NCI-H1105 treated with DMSO at 0.1 percent for 48 hours (cell line): ENCODE measurements around the gene GOLGA6L24.
"Not testable (repeated sequence)": the region's sequence is repeated elsewhere in the genome, so short reads cannot be mapped to it uniquely, and the experiment has no call there.

Experiments used
- DNase-seq: peaks from one replicate; lab custom pipeline; 2025; lab: John Stamatoyannopoulos, UW

Gene GOLGA6L24

GRCh38 chr15:28357984-28358383 lies at the start of gene GOLGA6L24:
Gene GOLGA6L24, minus strand, starts transcription at chr15:28358084. Its CDS starts 61 bp downstream, at chr15:28358023.
- not testable (repeated sequence) for DNase-seq

GRCh38 chr15:28402774-28403435 lies 45.0 kb upstream of the GOLGA6L24 start:
- not testable (repeated sequence) for DNase-seq

GRCh38 chr15:28396022-28396421 lies 38.1 kb upstream of the GOLGA6L24 start:
- DNase-seq = not testable (repeated sequence)

- not testable (repeated sequence) for DNase-seq
Measured at GRCh38 chr15:28380053-28380452, 22.2 kb upstream of the GOLGA6L24 start.

- not testable (repeated sequence) for DNase-seq
Measured at GRCh38 chr15:28378364-28378763, 20.5 kb upstream of the GOLGA6L24 start, which contains the start of gene GOLGA8F. Gene GOLGA8F, plus strand, starts transcription at chr15:28378664. Its CDS starts 98 bp downstream, at chr15:28378762.

- not testable (repeated sequence) for DNase-seq
Measured at GRCh38 chr15:28365502-28365901, 7.6 kb upstream of the GOLGA6L24 start.

- DNase-seq = not testable (repeated sequence)
Measured at GRCh38 chr15:28322129-28322588, 35.7 kb downstream of the GOLGA6L24 start, which contains the start of gene HERC2. Gene HERC2, minus strand, starts transcription at chr15:28322179. Its CDS starts 746 bp downstream, at chr15:28321433.

- DNase-seq = not testable (repeated sequence)
Measured at GRCh38 chr15:28321358-28322078, 36.4 kb downstream of the GOLGA6L24 start.

- DNase-seq = not testable (repeated sequence)
Measured at GRCh38 chr15:28319725-28320124, 38.2 kb downstream of the GOLGA6L24 start.

GRCh38 chr15:28318828-28319227 lies 39.1 kb downstream of the GOLGA6L24 start:
- DNase-seq = not testable (repeated sequence)

- DNase-seq = not testable (repeated sequence)
Measured at GRCh38 chr15:28318122-28318521, 39.8 kb downstream of the GOLGA6L24 start.

GRCh38 chr15:28316958-28317357 lies 40.9 kb downstream of the GOLGA6L24 start:
- not testable (repeated sequence) for DNase-seq

GRCh38 chr15:28310454-28310853 lies 47.4 kb downstream of the GOLGA6L24 start:
- not testable (repeated sequence) for DNase-seq

- not testable (repeated sequence) for DNase-seq
Measured at GRCh38 chr15:28308718-28309117, 49.2 kb downstream of the GOLGA6L24 start.
